SIG-M5 (cell line): Measurements from ENCODE around the gene SIDT2.
A peak's percentile ranks its signal among the peaks of the same experiment; 100 is the strongest.

Source experiments
- DNase-seq: peaks from one replicate; lab custom pipeline; 2025; lab: John Stamatoyannopoulos, UW

SIDT2 gene

DNA sequence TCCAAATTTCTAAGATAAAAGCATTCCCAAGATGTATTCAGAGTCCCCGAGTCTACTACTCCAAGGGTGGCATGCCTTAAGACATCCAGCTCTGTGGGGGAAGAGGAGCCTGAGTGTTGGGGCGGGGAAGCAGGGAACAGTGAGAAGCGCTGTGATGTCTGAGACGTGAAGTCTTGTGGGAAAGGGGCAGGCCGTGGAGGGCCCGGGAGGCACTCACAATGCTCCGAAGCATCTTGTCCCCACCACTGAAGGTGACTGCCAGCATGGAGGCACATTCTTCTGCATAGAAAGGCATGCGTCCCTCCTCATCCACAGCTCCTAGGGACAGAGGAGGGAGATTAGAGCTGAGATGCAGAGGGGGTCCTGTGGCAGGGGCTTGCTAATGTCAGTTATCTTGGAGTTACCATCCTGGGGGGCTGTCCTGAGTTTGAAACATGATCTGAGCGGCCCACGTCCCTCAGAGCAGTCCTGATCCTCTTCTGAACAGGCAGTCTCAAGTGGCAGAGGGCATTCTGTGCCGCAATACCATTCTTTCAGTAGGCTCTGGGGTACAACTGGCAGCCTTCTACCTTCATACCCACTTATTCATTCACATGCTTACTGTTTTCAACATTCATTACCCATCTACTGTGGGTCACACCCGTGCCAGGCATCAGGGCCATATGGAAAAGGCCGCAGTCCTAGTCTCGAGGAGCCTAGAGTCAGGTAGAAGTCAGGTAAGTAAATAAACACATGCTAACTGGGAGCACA lies 44.6 kb downstream of the SIDT2 start:
- DNase-seq = no peak

DNA sequence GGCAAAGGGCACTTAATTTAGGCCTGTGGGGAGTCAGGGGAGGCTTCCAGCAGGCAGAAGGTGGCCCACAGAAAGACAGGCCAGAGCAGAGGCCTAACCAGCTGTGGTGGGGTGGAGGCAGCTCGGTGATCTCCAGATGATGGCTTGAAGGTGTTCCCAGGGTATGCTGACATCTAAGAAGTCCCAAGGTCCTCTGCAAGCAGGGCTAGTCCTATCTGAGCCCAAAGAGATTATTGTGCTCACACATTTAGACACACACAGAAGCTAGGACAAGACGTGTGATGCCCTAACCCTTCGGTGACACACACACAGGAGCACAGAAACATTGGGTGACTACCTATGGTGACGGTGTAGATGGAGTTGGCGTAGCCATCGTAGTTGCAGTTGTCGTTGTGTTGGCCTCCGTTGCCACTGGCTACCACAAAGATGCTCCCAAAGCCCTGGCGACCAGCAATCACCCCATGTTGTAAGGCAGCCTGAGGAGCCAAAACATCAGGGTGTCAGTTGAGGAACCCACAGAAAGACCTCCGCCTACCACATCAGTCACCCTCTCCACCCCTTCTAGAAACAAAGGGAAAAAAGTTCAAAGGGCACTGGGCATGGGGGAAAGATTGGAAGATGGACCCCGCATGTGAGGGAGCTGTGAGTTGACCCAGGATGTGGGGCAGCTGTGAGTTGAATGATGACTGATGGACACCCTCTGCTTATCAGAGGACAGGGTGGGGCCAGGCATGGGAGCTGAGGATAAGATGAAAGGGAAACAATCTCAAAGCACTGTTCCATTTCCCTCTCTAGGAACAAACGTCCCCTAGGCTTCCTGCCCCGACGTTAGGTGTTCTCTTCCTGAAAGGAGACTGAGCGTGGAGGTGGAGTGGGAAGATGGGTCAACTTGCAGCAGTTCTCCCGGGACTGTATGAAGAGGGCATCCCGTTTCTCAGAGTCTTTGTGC lies 45.5 kb downstream of the SIDT2 start:
- no peak for DNase-seq

DNA sequence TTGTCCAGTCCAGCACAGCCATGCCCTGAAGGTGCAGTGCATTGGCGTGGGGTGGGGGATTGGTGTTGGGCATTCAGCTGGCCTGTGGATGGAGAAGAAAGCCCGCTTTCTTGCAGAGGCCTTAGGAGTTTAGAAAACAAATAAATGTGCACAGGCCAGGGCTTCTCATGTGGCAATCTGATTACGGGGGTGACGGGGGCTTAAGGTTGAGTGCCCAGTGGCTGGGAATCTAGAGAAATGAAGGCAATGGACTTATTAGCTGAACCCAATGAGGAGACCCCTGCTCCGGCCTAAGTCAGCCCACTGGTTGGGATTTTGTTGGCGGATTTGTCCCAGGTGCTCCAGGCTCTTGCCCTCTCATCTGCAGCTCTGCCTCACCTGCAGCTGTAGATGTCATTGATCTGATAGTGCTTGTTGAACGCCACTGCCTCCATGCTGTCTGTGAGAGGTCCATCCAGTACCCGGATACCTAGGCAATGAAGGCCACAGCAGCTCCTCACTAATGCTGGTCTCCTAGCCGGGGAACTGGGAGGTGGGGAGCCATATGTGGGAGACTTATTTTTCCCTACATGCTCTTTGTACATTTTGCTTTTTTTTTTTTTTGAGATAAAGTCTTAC lies 47.1 kb downstream of the SIDT2 start:
- DNase-seq = no peak

DNA sequence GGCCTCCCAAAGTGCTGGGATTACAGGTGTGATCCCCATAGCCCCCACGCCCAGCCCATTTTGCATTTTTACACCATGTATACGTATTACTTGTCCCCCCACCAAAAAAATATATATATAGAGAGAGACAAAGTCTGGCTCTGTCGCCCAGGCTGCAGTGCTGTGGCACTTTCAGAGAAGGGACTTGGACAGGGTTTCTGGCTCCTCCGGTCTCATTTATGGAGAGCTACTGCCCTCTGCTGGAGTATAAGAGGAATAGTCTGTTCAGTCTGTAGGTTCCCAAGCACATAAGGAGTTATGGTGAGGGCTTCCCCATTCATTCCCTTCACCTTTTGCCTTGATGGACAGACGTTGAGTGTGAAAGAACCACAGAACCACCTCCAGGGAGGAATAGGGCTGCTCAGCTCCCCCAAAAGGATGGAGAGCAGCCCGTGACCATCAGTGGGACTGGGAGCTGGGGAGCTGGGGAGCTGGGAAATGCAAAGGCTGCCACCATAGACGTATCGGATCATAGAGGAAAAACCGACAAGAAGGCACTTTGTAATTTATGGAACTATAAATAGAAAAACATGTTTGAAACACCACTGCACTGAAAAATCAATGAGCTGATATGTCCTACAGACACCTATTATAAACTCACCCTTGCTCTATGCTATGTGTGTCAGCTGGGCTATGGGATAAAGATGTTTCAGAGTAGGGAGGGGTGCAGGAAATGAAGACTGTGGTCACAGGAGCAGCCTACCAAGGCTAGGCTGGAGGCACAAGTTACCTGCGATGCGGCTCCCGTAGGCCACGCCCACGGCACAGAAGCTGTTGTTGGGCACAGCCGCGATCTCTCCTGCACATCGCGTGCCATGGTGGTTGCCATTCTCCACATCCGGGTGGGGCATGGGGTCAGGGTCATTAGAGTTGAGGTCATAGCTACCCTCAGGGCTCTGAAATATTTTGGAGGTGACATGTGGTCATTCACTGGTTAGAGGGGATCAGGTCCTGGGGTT lies 48.1 kb downstream of the SIDT2 start:
- peak; percentile 51 for DNase-seq

DNA sequence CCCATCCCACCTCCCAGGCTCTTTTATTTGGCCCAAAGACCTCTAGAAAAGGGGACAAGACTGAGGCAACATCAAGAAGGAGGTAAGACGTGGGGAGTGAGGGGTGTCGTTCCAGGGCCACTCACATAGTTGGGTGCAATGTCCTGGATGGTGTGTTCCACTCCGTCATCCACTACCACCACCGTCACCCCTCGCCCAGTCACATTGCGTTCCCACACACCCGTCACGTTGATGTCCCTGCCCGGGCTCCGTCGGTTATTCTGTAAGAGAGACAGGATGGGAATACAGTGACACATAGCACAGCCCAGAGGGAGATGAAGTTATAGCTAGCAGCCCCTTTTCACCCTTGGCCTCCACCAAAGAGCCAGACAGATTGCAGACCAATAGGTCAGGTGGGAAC lies 49.5 kb downstream of the SIDT2 start:
- DNase-seq = no peak

DNA sequence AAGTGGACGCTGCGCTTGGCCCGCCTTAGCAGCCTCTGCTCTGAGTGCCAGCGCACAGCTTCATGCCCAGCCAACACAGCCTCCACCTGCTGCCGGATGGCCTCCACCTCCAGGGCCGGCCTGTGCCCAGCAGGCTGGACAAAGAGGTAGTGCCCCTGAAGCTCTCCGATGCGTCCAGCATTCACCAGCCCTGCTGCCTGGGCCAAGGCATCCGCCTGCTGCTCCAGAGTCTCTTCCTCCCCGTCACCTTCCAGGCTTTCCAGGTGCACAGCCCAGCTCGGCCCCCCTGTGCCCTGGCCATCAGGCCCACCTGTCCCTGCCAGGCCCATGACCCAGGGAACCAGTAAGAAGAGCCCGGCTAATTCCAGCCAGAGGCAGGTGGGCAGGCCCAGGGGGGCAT lies 50.9 kb downstream of the SIDT2 start:
- DNase-seq = no peak

DNA sequence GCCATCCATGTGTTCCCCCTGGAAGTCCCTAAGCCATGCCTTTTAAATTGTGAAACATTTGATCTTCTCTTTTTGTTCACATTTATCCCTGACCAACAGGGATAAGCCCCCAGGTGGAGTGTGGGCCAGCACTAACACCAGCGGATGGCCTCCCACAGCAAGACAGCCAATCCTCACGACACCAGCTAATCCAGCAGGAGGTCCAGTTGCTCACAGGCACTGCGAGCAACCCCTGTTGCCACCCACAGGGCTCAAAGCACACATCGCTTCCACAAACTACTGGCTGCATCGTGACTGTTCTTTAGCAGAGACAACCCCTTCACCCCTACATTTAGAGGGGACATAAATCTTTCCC lies 51.4 kb downstream of the SIDT2 start:
- DNase-seq = no peak

DNA sequence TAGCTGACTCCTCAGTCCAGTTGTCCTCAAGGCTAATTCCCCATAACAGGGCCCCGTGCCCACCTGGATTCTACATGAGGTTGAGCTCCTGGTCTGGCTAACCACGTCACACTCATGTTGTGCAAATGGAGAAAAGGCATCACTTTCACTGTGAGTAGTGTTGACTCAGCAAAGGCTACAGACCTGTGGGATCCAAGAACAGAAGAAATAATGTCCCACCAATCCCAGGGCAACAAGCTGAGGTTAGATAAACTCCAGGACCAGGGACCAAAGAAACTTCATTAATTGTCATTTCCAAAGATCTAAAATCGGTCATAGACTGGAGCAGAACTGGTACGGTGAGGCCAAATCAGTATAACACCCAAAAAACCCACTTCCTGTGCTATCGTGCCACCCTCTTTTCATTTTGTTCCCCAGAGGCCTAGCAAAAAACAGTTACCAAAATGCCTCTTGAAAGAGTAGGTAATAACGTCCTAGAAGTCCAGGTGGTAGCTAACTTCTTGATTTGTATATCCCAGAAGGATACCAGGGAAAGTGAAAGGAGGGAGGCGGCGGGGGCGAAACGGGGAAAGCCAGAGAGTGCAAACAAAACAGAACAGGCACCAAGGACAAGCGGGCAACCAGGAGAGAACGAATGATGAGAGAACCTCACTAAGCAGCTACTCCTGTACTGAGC lies 51.9 kb downstream of the SIDT2 start:
- no peak for DNase-seq

DNA sequence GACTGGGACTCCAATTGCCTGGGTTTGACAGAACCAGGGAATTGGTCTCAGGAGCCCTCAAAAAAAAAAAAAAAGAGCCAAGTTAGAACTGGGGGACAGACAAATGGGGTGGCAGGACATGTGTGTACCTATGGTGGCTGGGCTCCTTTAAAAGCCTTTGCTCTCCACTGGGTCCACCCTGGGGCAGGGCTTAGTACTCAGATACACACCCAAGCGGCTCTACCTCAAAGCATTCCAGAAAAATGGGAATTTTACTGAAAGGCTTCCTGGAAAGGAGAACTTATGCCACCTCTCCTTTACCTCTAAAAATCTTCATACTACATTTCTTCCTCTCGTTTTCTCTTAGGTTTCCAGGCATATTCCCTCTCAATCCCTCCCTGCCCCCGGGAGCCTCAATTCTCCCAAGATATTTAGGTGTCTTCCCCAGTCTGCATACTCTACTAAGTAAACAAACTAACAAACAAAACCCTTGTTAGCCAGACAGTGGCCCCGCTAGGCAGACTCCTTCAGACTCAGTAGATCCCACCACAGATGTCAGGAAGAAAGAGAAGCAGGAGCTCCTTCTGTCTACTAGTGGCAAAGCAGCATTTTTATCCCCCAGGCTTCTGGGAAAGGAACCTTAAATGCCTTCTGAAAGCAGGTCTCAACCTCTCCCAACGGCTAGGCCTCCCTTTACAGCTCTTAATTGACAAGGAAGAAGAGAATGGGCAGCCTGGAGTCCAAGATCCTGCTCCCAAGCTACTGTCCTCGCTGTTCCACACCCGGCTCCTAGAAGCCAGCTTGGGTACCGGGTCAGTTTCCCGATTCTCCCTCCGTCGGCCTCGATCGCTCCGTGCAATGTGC lies 52.7 kb downstream of the SIDT2 start:
- DNase-seq = no peak

DNA sequence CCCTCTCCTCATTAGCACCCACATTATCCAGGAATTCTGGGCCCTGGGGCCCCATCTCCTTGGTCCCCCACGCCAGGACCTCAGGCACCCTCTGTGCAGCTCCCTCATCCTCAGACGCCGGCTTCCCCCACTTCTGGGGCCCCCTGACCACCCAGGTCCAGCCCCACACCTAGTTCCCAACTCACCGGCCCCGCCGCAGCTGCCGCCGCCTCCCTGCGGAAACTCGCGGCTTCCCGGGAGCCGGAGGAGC lies 53.2 kb downstream of the SIDT2 start, which contains the start of gene PCSK7:
Gene PCSK7, minus strand, starts transcription at position 232 of the 250 bp plus-strand sequence. CDS start 2,229 bp downstream, outside the sequence.
- DNase-seq = no peak

DNA sequence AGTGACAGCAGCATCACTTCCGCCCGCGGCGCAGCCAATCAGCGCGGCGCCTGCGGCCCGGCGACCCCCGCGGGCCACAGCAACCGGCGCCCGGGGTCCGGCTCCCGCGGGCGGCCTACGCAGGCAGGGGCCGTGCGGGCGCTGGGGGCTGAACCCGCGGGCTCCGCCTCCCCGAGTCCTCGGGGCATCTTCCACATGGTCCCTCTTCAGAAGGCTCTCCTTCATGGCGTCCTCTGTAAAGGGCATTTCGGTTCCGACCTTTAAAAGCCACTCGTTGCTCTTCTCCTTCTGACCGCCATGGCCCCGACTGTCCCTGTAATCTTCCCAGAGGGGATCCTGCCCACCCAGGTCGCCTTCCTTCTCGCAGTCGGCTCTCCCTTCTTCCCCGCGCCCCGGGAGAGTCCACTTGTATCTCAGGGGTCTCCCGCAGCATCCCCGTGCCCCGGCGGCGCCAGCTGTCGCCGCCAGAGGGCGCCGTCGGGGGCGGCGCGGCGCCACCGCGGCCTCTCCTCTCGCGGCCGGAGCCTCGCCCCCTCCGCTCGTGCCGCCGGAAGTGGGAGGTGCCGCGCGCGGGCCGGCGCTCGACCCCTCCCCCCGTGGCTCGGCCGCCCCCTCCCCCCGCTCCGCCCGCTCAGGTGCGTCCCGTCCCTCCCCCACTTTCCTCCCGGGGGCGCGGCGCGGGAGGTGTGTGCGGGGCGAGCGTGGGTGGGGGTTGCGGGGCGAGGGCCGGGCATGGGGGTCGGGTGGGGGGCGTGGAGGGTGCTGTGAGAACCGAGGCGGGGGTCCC lies 53.7 kb downstream of the SIDT2 start, which contains the start of gene RNF214:
Gene RNF214, plus strand, starts transcription at position 580 of the 787 bp plus-strand sequence. CDS start 1,602 bp downstream, outside the sequence.
- DNase-seq = no peak

DNA sequence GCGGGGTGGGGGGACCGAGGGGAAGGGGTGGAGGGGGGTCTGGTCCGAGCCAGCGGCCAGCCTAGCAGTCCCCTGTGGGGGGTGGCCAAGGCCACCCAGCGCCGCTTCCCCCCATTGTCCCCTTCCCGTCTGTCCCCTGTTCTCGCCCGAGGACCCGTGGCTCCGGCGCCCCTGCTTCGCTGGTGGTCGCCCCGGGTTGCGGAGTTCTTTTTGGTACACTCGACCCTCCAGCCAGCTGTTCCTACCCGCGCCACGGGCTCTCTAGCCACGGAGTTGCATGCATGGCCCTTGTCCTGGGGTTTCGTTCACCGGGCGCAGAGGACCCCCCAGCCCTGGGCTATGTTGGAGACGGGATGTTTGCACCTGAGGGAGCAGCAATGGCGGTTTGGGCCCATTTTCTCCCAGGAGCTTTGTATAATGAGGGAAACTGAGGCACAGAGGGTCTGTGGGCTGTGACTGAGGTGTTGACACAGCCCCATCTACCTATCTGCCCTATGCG lies 54.4 kb downstream of the SIDT2 start:
- no peak for DNase-seq

DNA sequence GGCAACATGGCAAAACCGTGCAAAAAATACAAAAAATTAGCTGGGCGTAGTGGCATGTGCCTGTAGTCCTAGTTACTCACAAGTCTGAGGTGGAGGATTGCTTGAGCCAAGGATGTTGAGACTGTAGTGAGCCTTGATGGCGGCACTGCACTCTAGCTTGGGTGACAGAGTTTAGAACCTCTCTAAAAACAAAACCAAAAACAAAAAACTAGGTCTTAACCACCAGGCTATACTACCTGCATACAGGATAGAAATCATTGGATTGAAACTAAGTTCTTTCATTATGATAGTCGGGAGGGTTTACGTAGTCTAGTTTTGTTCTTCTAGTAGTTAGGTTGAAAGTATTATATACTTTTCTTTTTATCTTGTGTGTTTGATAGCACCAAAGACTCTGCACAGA lies 59.7 kb downstream of the SIDT2 start:
- DNase-seq = no peak

DNA sequence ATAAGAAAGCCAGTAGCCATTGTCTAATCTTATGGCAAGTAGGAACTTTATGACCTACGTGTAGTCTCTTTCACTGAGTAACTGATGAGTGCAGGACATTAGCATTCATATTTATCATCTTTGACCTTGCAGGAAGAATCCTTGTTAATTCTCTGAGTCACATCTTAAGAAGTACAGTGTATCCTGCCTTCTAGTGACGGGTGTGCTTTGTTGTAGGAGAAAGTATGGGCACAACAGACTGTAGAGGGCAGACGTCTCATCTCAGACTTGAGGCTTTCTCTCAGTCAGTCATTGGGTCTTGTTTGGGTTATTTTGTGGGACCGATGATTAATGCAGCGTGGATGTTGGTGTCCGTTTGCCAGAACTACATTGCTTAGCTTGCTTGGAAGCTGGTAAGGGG lies 60.8 kb downstream of the SIDT2 start:
- DNase-seq = no peak
